ENCODE results near the gene PHACTR1.

The PHACTR1 gene

DNA sequence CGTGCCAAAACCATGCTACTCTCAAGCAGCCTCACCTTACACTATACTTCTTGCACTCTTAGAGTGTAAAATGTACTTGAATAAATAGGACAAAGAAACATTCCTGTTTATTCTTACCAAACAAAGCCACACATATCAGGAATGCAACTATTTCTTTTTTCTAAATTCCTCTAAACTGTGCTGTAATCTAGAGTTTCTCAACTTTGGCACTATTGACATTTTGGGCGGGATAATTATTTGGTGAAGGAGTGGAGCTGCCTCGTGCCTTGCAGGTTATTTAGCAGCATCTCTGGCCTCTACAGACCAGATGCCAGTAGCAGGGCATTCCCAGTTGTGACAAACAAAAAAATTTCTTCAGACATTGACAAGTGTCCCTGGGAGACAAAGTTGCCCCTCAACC, 86.9 kb downstream of the PHACTR1 start:
- DNase-seq, result no peak

DNA sequence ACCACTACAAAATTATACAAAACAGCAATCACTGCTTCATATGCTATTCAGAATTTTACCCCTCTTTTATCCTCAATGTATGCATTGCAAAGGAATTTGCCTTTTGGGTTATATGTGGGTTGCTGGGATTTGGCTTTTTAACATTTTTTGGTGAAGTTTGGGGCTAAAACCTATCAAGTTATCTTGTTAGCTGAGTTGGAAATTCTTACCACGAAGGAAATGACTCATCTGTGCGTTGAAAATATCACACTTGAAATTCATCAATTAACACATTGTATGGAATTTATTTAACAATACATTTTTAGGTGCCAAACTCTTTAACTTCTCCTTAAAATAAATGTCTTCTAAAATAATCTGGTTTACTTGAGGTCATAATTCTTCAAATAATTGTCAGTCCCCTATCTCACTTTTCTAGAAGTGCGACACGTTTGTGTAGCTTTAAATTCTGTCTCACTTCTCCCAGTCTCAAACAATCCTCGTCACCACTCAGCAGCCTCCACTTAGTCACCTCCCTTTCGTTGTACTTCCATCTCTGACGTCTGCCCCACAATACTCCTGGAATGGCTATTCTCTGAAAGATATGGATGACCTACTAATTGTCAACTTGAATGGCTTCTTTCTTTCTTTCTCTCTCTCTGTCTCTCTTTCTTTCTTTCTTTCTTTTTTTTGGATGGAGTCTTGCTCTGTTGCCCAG, 88.5 kb downstream of the PHACTR1 start:
- DNase-seq, result no peak

DNA sequence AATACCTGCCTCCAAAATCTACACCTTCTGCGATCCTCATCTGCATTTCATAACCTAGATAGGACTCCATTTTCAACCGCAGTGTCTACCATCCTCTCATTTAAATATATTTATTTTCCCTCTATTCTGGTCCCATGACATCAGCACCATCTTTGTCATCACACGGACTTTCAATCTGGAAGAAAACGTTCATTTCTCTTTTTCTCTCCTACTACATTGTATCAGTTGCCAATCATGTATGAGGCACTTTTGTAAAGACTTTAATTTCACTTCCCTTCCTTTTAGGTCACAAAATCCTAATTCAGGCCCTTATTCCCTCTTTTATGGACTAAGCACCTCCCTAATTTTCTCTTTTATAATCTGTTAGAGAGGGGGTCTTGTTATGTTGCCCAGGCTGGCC, 89.6 kb downstream of the PHACTR1 start:
- no peak for DNase-seq

DNA sequence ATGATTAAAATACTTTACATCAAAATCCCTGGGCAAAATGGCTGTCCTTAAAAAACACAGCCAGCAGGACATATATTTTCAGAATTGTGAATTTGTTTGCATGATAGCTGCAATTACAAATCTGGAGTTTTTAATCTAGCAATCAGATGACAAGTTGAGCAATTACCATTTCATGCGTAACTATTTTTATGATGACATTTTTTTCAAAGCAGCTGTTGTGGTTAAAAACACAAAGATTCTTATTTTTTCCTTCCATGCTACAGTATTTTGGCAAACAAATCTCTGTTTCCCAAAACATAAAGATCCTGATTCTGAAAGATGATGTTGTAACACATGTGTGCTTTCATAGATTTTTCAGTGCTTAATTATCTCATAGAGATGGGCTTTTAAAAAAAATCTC, 90.2 kb downstream of the PHACTR1 start:
- DNase-seq, result no peak

DNA sequence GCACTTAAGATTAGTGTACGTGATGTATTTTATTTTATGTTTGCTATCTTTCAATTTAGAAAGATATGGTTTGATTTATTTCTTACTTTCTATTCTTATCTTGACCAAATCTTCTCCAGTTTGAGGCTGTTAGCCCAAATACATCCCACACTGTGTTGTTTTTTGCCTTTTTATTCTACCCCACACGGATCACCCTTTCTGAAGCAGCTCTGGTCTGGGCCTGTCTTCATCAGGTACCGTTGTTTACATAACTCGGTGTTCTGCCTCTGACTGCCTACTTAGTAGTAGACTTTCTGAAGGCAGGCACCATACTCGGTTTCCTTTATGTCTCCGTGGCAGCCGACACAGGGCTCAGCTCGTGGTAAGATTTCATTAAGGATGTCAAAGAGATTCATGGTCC, 95.0 kb downstream of the PHACTR1 start:
- DNase-seq, result no peak

DNA sequence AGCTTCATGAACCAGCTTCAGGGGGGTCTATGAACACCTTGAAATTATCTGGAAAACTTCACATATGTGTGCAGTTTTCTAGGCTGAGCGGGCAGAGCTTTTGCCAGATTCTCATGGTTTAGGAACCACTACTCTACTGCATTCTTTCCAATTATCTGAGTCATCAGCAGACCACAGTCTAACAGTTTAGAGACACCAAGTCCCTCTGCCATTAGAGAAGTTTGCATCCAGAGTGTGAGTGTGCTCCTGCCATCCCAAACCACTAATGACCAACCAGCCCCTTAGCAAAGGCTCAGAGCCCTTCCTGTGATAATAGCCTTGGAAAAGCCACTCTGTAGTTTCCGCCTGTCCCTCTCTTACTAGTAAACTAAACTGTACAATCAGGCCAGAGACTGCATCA, 96.8 kb downstream of the PHACTR1 start:
- no peak for DNase-seq

DNA sequence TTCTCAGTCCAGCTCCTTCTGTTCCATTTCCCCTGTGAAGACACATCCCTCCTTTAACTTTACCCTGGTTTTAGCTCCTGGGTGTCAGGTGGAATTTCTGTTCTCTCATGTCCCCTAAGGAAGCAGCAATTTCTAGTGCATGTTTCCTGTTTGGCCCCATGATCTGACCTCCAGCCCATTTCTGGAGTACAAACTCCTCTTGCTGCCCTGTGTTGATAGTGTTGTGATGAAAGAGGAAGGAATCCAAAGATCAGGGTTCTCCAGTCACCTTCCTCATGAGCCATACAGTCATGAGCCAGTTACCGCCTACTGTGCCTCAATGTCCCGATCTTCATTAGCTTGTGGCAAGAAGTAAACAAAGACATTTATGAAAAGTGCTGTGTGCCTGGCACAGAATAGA, 97.4 kb downstream of the PHACTR1 start:
- no peak for DNase-seq

DNA sequence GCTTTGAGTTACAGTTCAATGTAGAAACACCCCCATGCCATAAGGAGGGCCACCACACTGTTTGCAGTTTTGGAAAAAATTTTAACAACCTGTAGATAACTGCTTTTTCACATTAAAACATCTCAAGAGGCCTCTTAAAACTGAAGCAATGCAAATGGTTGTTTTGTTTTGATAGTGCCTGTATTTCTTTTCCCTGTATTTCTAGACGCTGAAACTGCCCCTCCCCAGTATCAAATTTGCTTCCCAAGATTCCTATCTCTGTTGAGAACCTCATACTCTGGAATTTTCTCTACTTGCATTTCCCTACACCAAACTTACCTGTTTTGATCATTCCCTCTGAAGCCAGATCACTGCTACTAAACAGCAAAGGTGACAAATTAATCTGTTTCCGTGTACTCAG, 98.5 kb downstream of the PHACTR1 start:
- no peak for DNase-seq

DNA sequence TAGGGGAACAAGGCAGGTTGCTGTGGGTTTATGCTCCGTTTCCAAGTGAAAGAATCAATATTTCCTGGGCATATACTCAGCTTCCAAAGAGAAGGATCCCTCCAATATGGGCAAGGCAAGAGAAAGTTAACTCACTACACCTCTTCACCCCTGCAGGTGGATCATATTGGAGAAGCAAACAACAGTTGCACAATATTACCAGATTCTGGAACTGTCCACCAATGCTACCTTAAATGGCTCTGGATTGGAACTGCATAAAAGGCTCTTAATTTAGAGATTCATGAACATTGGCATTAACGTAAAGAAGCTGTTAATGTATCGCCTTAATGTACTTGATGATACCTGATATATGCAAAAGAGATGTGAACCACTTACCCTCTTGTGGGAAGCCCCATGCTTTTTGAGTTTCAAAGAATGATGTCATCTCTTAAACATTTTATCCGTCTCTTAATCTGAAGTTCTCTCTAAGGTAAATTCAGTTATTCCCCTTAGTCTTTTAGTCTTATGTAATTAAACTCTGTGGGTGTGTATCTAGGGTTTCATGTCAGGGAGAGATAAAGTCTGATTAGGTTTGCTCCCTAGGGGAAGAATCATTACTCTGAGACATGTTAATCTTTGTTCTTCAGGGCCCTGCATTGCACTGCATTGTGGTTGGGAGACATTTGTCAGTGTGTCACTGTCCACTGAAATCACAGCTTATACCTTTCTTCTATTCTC, 99.5 kb downstream of the PHACTR1 start:
- no peak for DNase-seq

DNA sequence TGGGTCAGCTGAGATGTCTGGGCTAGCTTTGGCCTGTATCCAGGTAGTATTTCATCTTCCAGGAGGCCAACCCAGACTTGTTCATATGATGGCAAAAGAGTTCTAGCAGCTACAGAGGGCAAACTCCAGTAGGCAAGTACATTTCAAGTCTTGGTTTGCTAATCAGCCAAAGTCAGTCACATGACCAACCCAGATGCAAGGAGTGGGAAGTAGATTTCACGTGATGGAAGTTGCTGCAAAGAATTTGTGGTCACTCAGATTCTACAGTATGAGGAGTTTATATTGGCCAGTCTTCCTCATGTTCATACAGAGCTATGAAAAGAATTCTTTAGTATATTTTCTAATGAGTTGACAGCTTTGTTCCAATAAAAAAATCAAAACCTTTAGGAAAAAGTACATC, 101.8 kb downstream of the PHACTR1 start:
- DNase-seq, result no peak

DNA sequence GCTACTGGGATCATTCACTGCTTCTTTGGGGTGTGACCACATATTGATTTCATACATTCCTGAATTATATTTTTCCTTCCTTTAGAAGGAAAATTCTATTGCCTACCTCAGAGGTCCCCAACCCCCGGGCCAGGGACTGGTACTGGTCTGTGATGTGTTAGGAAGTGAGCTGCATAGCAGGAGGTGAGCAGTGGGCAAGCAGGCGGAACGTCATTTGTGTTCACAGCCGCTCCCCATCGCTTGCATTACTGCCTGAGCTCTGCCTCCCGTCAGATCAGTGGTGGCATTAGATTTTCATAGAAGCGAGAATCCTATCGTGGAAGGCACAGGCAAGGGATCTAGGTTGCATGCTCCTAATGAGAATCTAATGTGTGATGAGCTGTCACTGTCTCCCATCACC, 107.3 kb downstream of the PHACTR1 start:
- no peak for DNase-seq

DNA sequence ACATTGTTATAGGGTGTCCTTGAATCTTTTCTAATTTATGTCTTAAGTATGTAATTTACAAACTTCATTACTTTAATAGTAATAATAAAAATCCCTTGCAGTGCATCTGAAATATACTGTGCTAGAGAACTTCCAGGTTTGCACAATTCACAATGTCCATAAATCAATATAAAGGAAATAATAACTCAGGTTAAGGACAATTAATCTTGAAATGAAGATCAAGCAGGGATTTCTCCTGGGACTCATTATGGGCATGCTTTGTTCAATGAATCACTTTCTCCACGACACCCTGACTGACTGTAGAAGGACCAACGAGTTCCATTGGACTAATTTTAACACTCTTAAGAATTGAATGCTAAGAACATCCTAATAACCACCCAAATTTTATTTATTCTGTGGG, 110.0 kb downstream of the PHACTR1 start:
- no peak for DNase-seq

DNA sequence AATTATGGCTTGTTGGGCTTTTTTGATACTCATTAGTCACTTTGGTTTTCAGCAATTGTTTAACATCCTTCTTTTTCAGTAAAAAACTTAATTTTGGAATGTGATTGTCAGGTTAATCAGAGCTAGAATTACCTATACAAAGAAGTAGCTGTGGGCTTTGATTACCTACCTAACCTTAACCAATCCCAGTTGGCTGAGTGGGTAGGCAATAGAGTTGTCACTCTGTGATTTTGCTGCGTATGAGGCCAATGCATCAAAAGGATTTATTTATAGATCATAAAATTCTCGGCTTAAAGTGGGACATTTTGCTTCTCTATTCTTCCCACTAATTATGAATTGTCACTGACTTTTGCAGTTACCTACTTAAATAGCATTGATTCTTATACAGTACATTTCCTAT, 111.4 kb downstream of the PHACTR1 start:
- DNase-seq, result no peak

DNA sequence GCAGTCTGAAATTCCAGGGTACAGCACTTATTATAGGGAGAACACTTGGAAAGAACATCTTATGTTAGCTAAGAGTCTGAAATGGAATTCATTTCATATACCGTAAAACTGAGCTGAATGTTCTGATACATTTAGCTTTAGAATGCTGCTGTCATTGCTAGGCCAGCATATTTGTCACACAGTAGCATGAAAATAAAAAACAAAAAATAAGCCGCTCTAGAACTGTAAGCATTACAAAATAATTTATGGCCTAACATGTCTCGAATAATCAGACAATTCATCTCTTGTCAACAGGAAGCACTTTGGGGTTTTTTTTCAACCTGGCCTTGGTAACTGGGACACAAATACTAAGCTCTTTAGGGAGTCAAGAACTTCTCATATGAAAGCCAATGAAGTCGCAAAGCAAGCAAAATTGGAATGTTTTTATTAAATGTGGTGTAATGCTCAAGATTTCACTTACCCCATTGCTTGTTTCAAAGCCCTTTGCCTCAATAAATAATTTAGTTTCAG, 115.7 kb downstream of the PHACTR1 start:
- DNase-seq, result no peak

DNA sequence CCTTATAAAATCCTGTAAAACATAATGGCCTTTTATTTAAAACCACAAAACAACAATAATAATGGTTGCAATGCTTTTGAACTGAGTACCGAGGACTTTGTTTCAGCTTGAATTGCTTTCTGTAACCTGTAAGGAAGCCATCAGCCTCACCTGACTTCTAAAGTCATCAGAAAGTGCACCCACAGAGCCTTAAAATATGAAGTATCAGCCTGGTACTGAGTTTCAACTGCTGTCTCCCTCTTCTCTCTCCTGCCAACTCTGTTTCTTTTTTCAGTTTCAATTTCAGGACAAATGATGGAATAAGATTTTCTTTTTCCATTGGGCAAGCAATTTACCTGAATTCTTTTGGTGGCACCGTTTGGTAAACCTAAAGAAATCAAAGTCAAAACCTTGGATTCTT, 119.4 kb downstream of the PHACTR1 start:
- no peak for DNase-seq

DNA sequence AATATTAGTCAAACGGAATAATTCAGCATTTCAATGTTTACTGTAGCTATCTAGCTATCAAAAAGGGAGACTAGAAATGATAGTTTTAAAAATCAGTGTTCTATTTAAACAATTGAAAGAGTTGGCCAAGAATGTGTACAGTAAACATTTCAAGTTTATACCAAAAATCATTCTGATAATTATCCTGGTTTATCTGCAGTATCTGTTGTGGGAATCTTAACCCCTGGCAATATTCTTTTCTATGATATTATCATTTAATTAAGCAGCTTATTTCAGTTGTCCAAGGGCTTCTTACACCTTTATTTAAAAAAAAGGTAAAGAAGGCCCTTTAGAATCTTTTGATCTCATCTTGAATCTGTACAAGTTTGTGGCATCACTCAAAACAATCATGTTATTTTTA, 125.1 kb downstream of the PHACTR1 start:
- DNase-seq, result no peak

DNA sequence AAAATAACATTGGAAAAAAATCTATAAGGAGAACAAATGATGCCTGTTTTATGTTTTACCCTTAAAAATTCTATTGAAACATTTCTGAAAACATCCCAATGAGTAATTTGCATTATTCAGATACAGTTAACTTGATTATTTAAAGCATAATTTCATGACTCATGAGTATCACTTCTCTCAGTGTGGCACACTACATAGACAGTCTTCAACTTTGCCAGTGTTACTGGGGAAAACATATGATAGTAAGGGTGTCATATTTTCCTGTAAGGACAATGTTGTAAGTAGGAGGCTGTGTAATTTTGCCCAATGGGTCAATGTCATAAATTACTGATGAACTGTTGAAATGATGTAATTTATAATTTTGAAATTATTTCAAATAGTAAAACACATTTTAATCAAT, 125.5 kb downstream of the PHACTR1 start:
- DNase-seq, result no peak

DNA sequence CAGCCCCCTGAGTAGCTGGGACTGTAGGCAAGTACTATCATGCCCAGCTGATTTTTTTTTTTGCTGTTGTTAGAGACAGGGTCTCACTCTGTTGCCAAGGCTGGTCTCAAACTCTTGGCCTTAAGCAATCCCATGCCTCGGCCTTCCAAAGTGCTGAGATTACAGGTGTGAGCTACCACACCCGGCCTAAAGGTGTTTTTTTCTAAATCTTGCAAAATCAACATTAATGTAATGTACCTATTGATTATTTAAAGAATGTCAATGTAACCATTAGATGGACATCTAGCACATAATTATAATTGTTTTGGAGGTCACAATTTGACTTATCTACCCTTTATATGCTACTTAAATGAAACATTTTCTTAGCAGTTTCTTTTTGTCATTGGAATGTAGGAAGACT, 126.1 kb downstream of the PHACTR1 start:
- DNase-seq, result no peak

DNA sequence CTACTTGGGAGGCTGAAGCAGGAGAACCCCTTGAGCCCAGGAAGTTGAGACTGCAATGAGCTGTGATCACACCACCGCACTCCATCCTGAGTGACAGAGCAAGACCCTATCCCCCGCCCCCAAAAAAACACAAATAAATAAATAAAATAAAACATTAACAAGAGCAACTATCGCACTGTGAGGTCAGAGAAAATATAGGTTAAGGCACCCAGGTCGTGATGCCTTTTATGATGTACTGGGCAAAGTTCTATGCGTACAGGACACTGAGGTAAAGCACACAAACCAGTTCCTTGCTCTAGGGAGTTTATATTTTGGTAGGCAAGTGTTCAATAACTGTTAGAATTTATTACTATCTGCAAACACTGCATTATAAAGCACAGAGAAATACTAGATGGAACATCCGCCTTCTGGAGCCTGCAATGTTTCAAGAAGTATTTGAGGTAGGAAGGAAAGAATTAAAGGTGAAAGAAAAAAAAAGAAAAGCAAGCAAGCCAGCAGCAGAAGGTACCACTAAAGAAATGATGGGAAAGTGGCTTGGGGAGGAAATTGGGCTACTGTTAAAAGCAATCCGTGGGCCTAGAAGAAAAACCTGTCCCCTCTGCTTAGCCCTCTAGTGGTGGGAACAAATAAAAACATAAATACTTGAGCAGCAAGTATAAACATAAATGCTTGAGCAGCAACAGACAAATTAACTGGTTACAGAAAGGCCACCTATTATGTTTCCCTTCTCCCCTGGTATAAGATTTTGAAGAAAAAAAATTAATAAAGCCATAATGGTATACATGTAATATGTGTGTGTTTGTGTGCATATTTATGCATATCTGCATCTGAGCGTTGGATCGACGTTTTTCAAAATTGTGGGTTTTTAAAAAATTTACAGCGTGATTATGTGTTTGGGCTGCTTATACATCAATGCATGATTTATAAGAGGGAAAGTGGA, 128.0 kb downstream of the PHACTR1 start:
- DNase-seq, result no peak

DNA sequence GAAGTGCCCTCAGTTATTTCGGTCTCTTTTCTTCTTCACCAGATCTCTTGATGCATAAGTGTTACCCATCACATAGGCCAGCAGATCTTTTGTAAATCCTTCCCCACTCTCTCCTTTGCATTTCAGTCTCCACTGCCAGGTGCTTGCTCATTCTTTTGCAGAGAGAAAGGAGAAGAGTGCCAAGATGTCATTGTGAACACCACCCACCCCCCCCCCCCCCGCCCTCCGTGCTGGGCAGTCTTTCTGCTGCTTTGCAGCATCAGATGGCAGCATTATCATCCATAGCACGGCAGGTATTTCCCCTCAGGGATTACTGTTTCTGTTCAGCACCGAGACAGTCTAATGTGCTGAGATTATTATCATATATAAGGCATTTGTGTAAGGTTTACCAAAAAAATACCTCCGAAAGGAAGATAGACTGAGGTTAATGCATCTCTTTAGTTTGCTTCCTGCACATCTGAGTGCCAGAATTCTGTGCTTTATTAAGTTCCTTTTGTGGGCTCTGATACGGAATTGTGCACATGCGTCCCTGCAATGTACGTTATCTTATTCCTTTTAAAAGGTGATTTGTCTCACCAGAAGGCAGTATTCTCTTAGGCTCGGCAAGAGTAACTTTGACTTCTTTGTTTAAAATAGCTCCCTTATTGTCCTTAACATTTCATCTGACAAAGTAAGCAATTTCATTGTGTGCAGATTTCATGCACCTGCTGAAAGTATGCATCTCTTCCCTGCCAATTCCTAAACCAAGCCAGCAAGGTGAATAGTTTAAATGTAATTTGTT, 128.8 kb downstream of the PHACTR1 start:
- DNase-seq, result no peak

DNA sequence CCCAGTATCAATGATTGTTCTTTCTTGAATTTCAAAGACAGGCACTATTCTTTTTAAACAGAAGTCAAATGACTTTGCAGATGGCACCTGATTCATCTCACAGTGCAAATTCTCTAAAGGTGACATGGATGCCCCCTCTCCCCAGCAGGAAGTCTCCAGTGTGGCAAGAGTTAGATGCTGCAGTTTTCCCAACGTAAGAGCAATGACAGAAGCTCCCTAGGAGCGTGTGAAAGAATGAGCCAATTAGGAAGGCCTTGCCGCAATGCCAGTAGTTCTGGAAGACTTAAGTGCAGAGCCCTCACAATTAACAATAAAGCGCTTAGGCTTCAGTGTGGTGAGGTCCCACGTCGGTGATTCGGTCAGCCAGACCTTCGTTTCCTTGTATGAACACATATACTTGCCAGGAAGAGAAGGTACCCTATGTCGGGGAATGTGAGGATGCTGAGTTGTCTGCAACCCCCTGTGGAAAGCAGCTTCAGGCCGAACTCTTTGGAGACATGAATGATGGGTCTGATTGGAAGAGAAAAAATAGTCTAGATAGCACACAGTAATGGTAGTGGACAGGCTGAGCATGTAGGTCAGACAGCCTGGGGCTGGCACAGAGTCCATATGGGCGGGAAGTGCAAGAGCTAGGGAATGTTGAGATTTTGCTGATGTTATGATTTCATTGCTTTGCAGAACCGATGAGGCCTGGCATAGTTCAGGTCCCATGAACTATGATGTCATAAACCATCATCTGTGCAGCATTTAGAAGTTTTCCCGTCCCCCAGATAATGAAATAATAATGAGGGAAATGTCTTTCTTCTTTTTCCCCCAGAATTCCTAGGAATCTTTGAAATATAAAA, 132.6 kb downstream of the PHACTR1 start:
- DNase-seq, result no peak

DNA sequence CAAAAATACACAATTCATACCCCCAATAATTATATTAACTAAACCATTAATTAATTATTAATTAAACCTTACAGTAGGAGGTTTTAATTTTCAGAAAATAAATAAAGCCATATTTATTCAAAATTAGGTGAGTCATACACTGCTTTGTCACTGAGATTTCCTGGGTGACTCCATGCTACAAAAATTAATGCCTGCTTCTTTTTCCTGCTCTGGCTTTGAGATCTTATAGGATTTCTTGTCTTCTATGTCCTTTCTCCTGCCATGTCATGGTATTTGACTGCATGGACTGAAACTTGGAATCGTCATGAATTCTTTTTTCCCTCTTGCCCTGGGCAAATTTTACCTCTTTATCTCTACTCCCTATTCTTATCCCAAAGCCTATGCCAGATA, 133.2 kb downstream of the PHACTR1 start:
- DNase-seq, result no peak

Measured in activated gamma-delta T cell (primary cell).